ENCODE results near the gene KLC1.

GRCh38 chr14:103597623-103598377 lies 31.2 kb upstream of the KLC1 start:
- TF ChIP-seq, protein P1, sequence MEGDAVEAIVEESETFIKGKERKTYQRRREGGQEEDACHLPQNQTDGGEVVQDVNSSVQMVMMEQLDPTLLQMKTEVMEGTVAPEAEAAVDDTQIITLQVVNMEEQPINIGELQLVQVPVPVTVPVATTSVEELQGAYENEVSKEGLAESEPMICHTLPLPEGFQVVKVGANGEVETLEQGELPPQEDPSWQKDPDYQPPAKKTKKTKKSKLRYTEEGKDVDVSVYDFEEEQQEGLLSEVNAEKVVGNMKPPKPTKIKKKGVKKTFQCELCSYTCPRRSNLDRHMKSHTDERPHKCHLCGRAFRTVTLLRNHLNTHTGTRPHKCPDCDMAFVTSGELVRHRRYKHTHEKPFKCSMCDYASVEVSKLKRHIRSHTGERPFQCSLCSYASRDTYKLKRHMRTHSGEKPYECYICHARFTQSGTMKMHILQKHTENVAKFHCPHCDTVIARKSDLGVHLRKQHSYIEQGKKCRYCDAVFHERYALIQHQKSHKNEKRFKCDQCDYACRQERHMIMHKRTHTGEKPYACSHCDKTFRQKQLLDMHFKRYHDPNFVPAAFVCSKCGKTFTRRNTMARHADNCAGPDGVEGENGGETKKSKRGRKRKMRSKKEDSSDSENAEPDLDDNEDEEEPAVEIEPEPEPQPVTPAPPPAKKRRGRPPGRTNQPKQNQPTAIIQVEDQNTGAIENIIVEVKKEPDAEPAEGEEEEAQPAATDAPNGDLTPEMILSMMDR (IDR thresholded peaks at IDR 0.05), result no peak
- TF ChIP-seq POLR2A (IDR thresholded peaks at IDR 0.05), result no peak
